GM19452 (cell line): ENCODE data around the gene MARK1.

Experiments used
- ATAC-seq: cut with Tn5 transposase; IDR thresholded peaks from one replicate; pipeline ENCODE4 v1.9.1; 2021; ENCODE audit not compliant: unreplicated experiment

MARK1 gene

GRCh38 chr1:220528679-220529501, 954 bp downstream of the MARK1 start:
- no peak for ATAC-seq

GRCh38 chr1:220529521-220530020, 1.6 kb downstream of the MARK1 start:
- ATAC-seq = no peak

- ATAC-seq = no peak
Measured at GRCh38 chr1:220533504-220534109, 5.7 kb downstream of the MARK1 start.

GRCh38 chr1:220544901-220545303, 17.0 kb downstream of the MARK1 start:
- ATAC-seq = no peak

GRCh38 chr1:220550811-220551399, 23.0 kb downstream of the MARK1 start:
- ATAC-seq = no peak

GRCh38 chr1:220551718-220552117, 23.8 kb downstream of the MARK1 start:
- no peak for ATAC-seq

GRCh38 chr1:220552672-220553260, 24.8 kb downstream of the MARK1 start:
- ATAC-seq = no peak

- no peak for ATAC-seq
Measured at GRCh38 chr1:220556641-220557040, 28.7 kb downstream of the MARK1 start.

GRCh38 chr1:220563564-220563963, 35.6 kb downstream of the MARK1 start:
- ATAC-seq = no peak

GRCh38 chr1:220564216-220564615, 36.3 kb downstream of the MARK1 start:
- ATAC-seq = no peak

- no peak for ATAC-seq
Measured at GRCh38 chr1:220565670-220566069, 37.7 kb downstream of the MARK1 start.

- ATAC-seq = no peak
Measured at GRCh38 chr1:220566869-220567268, 38.9 kb downstream of the MARK1 start.

- ATAC-seq = no peak
Measured at GRCh38 chr1:220572416-220572815, 44.5 kb downstream of the MARK1 start.

GRCh38 chr1:220573836-220574235, 45.9 kb downstream of the MARK1 start:
- ATAC-seq = no peak

- ATAC-seq = no peak
Measured at GRCh38 chr1:220575718-220576497, 48.0 kb downstream of the MARK1 start.

GRCh38 chr1:220577926-220578325, 50.0 kb downstream of the MARK1 start:
- no peak for ATAC-seq

- no peak for ATAC-seq
Measured at GRCh38 chr1:220579317-220579716, 51.4 kb downstream of the MARK1 start.

- no peak for ATAC-seq
Measured at GRCh38 chr1:220592714-220593113, 64.8 kb downstream of the MARK1 start.

- ATAC-seq = no peak
Measured at GRCh38 chr1:220594356-220594755, 66.4 kb downstream of the MARK1 start.

- no peak for ATAC-seq
Measured at GRCh38 chr1:220595179-220595578, 67.2 kb downstream of the MARK1 start.

- ATAC-seq = no peak
Measured at GRCh38 chr1:220604926-220605325, 77.0 kb downstream of the MARK1 start.
